ENCODE data around the gene RNF167.

GRCh38 chr17:4935650-4936049, 4.4 kb upstream of the RNF167 start:
- TF ChIP-seq, protein P1, sequence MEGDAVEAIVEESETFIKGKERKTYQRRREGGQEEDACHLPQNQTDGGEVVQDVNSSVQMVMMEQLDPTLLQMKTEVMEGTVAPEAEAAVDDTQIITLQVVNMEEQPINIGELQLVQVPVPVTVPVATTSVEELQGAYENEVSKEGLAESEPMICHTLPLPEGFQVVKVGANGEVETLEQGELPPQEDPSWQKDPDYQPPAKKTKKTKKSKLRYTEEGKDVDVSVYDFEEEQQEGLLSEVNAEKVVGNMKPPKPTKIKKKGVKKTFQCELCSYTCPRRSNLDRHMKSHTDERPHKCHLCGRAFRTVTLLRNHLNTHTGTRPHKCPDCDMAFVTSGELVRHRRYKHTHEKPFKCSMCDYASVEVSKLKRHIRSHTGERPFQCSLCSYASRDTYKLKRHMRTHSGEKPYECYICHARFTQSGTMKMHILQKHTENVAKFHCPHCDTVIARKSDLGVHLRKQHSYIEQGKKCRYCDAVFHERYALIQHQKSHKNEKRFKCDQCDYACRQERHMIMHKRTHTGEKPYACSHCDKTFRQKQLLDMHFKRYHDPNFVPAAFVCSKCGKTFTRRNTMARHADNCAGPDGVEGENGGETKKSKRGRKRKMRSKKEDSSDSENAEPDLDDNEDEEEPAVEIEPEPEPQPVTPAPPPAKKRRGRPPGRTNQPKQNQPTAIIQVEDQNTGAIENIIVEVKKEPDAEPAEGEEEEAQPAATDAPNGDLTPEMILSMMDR (IDR thresholded peaks at IDR 0.05): no peak
- TF ChIP-seq POLR2A (IDR thresholded peaks at IDR 0.05) (no peak), POLR2AphosphoS5 (IDR thresholded peaks at IDR 0.05) (no peak)
